Measurements from ENCODE around the gene WNT9B.

Gene WNT9B

DNA sequence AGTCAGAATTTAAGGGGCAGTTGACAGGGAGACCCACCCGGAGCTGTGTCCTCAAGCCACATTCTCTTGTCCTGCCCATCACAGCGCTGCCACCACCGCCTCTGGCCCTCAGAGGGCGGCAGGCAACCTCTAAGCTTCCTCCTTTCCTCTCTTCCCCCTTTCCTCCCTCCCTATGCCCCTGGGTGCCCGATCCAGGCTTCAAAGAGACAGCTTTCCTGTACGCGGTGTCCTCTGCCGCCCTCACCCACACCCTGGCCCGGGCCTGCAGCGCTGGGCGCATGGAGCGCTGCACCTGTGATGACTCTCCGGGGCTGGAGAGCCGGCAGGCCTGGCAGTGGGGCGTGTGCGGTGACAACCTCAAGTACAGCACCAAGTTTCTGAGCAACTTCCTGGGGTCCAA is 23.5 kb downstream of the WNT9B start:
- DNase-seq (ENCODE audit: insufficient read length, low spot score) = no peak
- no peak for TF ChIP-seq POLR2A (IDR thresholded peaks at IDR 0.05; ENCODE audit: low read depth, low read length)
- FAIRE-seq = no peak

DNA sequence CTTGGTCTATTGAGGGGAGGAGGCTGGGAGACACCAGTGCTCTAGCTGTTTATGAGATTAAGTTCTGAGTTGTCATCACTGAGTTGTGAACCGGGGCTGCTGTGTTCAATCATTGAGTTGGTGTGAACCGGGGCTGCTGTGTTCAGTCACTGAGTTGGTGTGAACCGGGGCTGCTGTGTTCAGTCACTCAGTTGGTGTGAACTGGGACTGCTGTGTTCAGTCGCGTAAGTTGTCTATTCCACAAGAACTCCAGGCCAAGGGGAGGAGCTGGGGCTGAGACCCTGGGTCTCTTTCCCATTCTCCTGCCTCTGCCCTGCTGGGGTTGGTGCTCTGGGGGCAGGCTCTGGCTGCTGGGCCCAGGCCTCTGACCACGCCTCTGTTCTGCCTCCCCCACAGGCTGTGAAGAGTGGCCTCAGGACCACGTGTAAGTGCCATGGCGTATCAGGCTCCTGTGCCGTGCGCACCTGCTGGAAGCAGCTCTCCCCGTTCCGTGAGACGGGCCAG is 24.5 kb downstream of the WNT9B start:
- DNase-seq (ENCODE audit: insufficient read length, low spot score) (no peak), FAIRE-seq (no peak)
- no peak for TF ChIP-seq POLR2A (IDR thresholded peaks at IDR 0.05; ENCODE audit: low read depth, low read length)

DNA sequence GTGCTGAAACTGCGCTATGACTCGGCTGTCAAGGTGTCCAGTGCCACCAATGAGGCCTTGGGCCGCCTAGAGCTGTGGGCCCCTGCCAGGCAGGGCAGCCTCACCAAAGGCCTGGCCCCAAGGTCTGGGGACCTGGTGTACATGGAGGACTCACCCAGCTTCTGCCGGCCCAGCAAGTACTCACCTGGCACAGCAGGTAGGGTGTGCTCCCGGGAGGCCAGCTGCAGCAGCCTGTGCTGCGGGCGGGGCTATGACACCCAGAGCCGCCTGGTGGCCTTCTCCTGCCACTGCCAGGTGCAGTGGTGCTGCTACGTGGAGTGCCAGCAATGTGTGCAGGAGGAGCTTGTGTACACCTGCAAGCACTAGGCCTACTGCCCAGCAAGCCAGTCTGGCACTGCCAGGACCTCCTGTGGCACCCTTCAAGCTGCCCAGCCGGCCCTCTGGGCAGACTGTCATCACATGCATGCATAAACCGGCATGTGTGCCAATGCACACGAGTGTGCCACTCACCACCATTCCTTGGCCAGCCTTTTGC is 25.0 kb downstream of the WNT9B start:
- TF ChIP-seq POLR2A (IDR thresholded peaks at IDR 0.05; ENCODE audit: low read depth, low read length) = no peak
- no peak for DNase-seq (ENCODE audit: insufficient read length, low spot score)
- FAIRE-seq = no peak

DNA sequence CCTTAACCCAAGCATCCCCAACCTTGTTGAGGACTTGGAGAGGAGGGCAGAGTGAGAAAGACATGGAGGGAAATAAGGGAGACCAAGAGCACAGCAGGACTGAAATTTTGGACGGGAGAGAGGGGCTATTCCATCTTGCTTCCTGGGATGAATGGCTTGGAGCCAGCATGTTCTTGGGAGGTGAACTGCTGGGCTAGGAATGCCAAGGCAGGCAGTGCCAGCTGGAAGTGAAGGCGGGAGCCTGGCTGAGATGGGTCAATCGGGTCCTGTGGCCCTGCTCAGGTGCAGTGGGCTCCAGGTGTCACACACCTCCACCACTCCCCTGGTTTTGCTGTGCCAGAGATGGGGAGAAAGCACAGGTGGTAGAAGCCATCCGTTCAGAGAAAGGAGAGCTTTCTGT is 25.5 kb downstream of the WNT9B start:
- TF ChIP-seq POLR2A (IDR thresholded peaks at IDR 0.05; ENCODE audit: low read depth, low read length) = no peak
- no peak for FAIRE-seq

DNA sequence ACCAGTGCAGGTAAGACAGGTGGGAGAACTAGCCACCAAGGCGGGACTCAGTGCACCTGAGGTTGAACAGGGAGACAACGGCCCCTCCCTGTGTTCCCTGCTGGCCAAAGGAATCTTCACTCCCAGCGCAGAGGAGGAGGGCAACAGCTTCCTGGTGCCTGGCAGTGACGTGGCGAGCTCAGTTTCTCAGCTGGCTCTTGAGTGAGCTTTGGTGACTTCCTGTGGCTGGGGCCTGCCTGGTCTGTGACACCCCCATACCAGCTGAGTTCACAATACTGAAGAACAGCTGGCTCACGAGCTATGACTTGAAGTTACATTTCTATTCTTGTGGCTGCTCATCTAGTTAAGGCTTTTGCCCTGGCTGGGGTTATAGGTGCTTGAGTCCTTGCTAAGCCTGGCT is 26.1 kb downstream of the WNT9B start:
- DNase-seq (ENCODE audit: insufficient read length, low spot score) = no peak
- no peak for TF ChIP-seq POLR2A (IDR thresholded peaks at IDR 0.05; ENCODE audit: low read depth, low read length)
- no peak for FAIRE-seq

More for the DNA sequence above, 25.5 kb downstream of the WNT9B start:
- no peak for DNase-seq (ENCODE audit: insufficient read length, low spot score)

DNA sequence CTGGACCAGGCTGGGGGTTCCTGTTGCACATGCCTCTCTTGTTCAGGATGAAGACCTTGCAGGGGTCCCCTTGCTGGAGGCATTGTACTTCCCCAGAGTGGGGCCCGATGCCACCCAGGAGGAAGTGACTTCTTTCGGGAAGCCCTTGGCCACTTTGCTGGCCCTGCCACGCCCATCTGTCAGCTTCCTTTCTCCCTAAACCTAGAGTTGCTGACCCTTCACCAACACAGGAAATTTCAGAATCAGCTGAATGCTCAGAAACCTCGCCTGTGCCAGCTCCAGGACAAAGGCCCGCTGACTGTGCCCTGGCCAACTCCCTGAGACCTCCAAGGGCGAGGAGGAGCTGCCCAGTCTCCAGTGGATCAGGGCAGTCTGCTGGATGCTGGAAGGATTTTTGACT is 26.7 kb downstream of the WNT9B start:
- FAIRE-seq = no peak
- TF ChIP-seq POLR2A (IDR thresholded peaks at IDR 0.05; ENCODE audit: low read depth, low read length) = no peak

DNA sequence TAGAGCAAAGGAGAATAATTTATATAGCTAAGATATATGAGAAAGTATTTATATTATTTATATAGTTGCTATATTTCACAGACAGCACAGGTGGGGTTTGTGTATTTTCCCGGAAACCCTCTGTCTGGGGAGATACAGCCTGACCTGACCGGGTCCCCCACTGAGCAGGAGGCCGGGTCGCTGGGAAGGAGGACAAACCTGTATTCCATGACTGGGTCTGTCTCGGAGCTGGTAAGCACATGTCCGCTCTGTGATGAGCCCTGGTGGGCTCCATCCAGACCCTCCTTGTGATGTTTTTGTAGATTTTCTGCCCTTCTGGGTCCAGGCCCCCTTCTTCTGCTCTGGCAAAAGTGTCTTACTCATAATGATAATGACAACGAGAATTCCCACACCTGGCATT is 27.7 kb downstream of the WNT9B start:
- DNase-seq (ENCODE audit: insufficient read length, low spot score) (no peak), FAIRE-seq (no peak)
- TF ChIP-seq POLR2A (IDR thresholded peaks at IDR 0.05; ENCODE audit: low read depth, low read length) = no peak

More for the DNA sequence above, 26.7 kb downstream of the WNT9B start:
- no peak for DNase-seq (ENCODE audit: insufficient read length, low spot score)

DNA sequence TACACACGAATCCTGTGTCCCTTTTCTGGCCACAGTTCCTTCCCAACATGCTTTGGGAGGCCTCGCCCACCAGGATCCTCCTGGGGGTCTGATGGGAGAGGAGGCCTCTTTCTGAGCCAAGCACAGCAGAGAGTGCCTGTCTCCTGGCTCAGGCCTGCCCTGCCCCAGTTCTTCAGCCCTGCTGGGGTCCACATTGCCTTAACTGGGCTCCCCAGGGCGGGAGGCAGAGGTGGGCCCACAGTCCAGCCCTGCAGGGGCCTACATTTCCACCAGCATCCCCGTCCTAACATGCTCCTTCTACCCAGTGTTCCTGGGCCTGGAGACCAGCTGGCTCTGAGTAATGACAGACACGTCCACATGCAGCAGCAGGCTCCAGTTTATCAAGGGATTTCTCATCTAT is 29.6 kb downstream of the WNT9B start:
- TF ChIP-seq POLR2A (IDR thresholded peaks at IDR 0.05; ENCODE audit: low read depth, low read length) = no peak
- FAIRE-seq (no peak), DNase-seq (ENCODE audit: insufficient read length, low spot score) (no peak)

DNA sequence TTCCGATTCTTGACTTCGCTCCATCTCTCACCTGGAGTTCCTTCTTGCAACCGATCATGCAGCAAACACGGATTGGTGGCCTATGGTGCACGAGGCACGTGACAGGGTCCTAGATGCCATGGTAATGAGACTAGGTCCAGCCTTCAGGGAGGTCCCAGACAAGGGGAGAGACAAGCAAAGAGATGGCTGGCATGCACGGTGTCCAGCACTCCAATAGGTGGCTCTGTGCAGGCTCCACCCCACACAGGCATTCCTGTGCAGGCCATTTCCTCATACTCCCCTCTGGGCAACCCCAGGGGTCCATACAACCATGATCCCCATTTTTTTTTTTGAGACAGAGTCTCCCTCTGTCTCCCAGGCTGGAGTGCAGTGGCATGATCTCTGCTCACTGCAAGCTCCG is 31.3 kb downstream of the WNT9B start:
- no peak for DNase-seq (ENCODE audit: insufficient read length, low spot score)
- TF ChIP-seq POLR2A (IDR thresholded peaks at IDR 0.05; ENCODE audit: low read depth, low read length) = no peak
- FAIRE-seq = no peak

DNA sequence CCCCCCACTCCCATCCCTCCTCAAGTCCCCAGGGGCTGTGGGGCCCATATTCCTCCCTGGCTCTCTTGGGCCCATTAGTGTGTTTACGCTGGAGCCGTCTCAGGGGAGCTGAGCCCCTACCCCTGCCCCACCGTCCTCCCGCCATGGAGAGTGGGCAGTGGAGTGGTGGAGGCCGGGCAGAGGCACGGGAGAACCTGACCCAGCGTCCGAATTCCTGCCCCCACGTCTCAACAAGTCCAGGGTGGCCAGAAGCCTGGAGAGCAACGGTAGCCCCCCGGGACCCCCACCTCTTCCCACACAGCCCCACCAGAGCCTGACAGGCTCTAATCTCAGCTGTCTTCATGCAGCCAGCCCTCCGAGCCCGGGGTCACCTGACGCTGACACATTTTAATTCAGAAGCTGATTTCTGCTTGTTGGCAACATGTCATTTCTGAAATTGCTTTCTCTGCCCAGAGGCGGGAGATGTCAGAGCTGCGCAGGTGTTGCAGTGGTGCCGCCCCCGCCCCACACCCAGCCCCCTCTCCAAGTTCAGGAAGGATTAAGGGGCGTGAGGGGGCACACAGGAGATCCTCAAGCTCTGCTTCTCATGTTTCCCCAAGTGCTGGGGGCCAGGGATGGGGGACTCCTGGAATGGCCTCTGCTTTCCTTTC is 32.6 kb downstream of the WNT9B start:
- no peak for TF ChIP-seq POLR2A (IDR thresholded peaks at IDR 0.05; ENCODE audit: low read depth, low read length)
- no peak for FAIRE-seq
- DNase-seq (ENCODE audit: insufficient read length, low spot score) = no peak

DNA sequence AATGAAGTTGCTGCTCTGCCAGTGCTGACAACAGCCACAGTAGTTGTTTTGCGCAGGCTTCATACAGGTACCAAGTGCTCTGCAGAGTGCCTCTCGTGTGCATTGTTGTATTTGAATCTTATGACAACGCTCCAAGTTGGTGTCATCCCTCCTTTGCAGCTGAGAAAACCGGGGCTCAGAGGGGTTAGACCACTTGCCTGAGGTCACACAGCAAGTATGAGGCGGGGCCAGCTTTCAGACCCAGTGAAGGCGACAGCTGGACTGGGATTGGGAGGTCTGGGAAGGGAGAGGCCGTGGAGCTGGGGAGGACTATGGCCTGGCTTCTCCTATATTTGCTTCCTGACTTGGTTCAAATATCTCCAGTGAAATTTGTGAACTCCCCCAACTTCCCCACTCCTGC is 33.2 kb downstream of the WNT9B start:
- TF ChIP-seq POLR2A (IDR thresholded peaks at IDR 0.05; ENCODE audit: low read depth, low read length) = no peak
- no peak for FAIRE-seq

DNA sequence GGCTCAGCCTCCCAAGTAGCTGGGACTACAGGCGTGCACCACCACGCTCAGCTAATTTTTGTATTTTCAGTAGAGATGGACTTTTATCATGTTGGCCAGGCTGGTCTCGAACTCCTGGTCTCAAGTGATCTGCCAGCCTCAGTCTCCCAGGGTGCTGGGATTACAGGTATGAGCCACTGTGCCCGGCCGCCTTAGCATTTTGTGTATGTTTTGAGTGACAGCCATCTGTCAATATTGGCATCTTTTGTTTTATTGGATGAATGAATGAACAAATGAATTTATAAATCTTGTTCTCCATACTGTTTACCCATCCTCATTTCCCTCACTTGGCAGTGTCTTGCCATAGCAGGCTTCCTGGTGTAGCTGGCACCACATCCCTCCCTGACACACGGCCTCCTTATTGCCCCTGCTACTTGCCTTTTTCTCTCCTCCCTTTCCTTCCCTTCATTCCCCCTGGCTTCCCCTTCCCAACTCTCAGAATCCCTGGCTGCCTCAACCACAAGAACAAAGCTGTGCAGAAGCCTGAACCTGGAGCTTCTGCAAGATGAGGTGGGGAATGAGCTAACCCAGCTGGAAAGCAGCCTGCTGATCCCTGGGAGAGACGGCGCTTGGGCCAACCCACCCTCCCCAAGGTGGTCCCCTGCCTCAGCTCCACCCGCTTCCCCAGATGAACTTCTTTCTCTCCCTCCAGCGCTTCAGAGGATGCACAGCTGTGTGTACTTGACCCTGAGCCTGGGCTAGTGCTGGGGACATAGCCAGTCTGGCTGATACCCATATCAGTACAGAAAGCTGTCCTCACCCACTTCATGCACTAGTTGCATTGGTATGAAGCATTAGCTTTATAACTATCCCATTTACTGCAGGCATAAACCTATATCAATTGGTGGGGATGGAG is 34.3 kb downstream of the WNT9B start:
- TF ChIP-seq POLR2A (IDR thresholded peaks at IDR 0.05; ENCODE audit: low read depth, low read length) = no peak
- FAIRE-seq = no peak
- DNase-seq (ENCODE audit: insufficient read length, low spot score) = no peak

More for the DNA sequence above, 33.2 kb downstream of the WNT9B start:
- no peak for DNase-seq (ENCODE audit: insufficient read length, low spot score)

DNA sequence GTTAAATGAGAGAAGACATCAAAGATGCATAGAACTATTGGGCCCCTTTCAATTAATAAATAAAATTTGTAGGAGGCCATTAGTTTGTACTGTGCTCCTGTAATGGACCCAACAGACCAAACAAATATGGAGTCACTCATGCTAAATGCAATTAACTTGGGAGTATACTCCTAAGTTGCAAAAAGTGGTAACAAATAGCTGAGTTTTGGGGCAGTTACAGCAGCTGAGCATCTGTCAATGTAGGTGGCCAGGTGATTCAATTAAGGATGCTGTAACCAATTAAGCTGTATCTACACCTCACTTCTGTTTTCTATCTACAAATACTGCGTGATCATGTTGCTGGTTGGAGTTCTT is 34.9 kb downstream of the WNT9B start:
- no peak for TF ChIP-seq POLR2A (IDR thresholded peaks at IDR 0.05; ENCODE audit: low read depth, low read length)
- FAIRE-seq (no peak), DNase-seq (ENCODE audit: insufficient read length, low spot score) (no peak)

DNA sequence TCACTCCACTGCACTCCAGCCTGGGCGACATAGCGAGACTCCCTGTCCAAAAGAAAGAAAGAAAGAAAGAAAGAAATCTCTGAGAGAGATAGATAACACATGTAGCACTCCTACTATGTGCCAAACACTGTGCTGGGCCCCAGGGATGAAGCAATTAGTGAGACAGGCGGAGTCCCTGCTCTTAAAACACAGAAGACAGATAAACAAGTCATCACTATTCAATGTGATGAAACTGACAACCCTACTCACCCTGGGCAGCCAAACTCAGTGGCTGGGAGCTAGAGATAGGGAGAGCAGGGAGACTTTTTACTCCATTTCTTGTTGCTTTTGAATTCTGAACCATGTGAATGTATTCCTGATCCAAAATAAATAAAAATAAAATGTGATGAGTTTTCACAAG is 36.3 kb downstream of the WNT9B start:
- DNase-seq (ENCODE audit: insufficient read length, low spot score) = no peak
- TF ChIP-seq POLR2A (IDR thresholded peaks at IDR 0.05; ENCODE audit: low read depth, low read length) = no peak
- no peak for FAIRE-seq
